ENCODE results near the gene KLHDC8A.

Gene KLHDC8A

DNA sequence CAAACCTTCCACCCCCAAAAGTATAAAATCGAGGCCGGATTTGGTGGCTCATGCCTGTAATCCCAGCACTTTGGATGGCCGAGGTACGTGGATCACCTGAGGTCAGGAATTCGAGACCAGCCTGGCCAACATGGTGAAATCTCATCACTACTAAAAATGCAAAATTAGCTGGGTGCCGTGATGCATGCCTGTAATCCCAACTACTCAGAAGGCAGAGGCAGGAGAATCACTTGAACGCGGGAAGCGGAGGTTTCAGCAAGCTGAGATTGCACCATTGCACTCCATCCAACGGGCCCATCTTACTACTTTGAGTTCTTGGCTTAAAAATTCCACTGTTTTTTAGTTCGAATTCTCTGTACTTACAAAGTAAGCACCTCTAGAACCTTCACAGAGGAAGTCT lies 11.0 kb downstream of the KLHDC8A start:
- TF ChIP-seq, protein P1, sequence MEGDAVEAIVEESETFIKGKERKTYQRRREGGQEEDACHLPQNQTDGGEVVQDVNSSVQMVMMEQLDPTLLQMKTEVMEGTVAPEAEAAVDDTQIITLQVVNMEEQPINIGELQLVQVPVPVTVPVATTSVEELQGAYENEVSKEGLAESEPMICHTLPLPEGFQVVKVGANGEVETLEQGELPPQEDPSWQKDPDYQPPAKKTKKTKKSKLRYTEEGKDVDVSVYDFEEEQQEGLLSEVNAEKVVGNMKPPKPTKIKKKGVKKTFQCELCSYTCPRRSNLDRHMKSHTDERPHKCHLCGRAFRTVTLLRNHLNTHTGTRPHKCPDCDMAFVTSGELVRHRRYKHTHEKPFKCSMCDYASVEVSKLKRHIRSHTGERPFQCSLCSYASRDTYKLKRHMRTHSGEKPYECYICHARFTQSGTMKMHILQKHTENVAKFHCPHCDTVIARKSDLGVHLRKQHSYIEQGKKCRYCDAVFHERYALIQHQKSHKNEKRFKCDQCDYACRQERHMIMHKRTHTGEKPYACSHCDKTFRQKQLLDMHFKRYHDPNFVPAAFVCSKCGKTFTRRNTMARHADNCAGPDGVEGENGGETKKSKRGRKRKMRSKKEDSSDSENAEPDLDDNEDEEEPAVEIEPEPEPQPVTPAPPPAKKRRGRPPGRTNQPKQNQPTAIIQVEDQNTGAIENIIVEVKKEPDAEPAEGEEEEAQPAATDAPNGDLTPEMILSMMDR (IDR thresholded peaks at IDR 0.05) = no peak

DNA sequence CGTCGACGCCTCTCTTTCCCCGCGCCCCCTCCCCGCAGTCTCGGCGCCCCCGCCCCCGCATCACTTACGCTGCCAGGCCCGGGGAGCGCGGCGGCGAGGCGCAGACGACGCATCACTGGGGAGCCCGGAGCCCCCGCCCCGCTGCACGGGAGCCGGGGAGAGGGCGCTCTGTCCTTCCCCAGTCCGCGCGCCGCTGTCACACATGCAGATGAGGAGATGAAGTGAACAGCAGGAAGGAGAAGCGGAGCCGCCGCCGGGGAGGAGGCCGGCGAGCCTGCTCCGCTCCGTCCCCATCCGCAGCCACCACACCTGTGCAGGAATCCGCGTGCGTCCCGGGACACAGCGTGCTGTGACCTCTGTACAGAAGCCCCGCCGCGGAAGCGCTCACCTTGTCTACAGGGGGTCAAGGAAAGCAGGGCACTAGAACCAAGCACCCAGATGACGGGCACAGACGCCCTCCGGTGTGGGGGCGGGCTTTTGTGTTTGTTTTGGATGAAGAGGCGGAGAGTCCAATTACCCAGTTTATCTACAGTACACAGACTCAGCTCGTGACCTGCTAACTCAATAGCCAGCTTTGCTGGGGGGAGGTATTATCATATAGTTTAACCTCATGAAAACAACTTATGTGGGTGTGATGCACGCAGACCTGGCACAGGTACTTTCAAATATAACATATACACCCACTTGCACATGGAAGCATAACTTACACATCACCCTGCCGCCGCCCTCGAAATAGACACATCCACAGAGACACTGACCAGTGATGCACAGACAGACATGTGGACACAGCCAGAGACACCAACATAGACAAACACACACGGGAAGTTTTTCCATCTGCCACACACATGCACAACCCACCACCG lies 12.4 kb downstream of the KLHDC8A start:
- TF ChIP-seq, protein P1 (IDR thresholded peaks at IDR 0.05) = 0 out of 2 replicates have a peak, but pooled peaks have one; percentile 7

DNA sequence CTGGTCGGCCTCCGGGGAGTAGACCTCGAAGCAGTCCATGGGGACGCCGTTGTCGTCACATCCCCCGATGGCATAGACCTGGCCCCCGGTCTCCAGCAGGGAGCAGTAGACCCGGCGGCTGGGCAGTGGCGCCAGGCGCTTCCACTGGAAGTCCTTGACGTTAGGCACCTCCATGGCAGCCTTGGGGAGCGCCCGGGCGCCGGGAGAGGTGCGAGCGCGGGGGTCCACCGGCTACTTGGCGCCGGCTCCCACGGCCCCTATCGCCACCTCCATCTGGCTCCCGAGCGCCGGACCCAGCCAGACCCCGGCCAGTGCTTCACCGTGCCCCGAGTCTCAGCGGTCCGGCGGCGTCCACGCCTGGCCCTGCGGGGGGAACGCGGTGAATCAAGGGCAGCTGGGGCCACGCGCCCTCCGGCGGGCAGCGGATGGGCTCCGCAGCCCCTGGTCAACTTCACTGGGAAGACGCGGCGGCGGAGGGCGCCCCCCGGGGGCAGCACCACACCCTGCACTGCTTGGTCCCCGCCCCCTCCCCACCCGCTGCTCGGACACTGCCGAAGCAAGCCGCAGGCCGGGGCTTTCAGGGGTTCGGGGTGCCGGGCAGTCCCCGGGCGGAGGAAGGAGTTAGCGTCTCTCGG lies 13.2 kb downstream of the KLHDC8A start:
- TF ChIP-seq, protein P1 (IDR thresholded peaks at IDR 0.05) = peak; percentile 25; the same call in 1 of the 2 replicates

DNA sequence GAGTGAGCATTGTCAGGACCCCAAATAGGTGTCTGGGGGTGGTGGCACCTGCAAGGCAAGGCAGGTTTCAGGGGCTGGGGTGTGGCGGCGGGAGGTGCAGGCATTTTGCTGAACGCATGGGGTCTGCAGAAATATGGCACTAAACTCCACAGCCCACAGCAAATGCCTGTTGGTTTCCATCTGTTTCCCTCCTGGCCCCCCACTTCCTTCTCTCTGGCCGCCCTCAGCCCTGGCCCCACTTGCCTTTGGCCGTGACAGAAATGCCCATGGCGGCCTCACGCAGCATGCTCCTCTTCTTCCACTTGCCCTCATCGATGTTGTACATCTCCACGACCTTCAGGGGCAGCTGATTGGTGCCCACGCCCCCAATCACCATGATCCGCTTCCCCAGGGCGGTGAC lies 13.7 kb downstream of the KLHDC8A start:
- TF ChIP-seq, protein P1 (IDR thresholded peaks at IDR 0.05) = no peak

DNA sequence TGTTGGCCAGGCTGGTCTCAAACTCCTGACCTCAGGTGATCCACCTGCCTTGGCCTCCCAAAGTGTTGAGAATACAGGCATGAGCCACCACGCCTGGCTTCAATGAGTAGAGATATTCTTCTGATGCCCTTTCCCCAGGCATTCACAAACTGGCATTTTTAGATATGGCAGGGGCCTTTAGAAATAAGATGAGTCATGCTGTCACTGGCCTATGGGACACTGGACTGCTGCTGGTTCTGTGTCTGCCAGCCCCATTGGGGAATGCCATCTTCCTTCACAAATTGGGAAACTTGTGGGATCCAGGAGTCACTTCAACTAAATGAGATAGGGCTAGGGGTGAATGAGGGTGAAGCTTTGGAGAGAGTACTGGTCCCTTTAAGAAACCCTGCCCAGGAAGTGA lies 16.0 kb downstream of the KLHDC8A start:
- TF ChIP-seq, protein P1 (IDR thresholded peaks at IDR 0.05) = no peak

GRCh38 chr1:205339717-205340116 lies 17.0 kb downstream of the KLHDC8A start:
- TF ChIP-seq, protein P1 (IDR thresholded peaks at IDR 0.05) = no peak

- TF ChIP-seq, protein P1 (IDR thresholded peaks at IDR 0.05) = no peak
These were observed 17.5 kb downstream of the KLHDC8A start for GRCh38 chr1:205339197-205339702.
